ENCODE measurements around the gene RNF128.
"Not testable (repeated sequence)": the region's sequence is repeated elsewhere in the genome, so short reads cannot be mapped to it uniquely, and the experiment has no call there.

DNA sequence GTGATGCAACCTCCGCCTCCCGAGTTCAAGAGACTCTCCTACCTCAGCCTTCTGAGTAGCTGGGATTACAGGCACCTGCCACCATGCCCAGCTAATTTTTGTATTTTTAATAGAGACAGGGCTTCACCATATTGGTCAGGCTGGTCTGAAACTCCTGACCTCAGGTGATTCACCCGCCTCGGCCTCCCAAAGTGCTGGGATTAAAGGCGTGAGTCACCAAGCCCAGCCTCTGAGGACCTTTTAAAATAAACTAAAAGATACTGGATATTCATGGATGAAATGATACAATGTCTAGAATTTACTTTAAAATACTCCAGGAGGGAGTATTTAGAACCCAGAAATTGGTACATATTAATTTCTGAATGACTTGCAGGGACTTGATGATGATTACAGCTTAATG is 86.4 kb downstream of the RNF128 start:
- TF ChIP-seq BCL11A (tag by site-specific recombination; IDR thresholded peaks at IDR 0.05; ENCODE audit: low read depth); YY1 (tag by site-specific recombination; IDR thresholded peaks at IDR 0.05); REPIN1 (tag by site-specific recombination; IDR thresholded peaks at IDR 0.05; ENCODE audit: low read depth); KLF16 (tag by site-specific recombination; IDR thresholded peaks at IDR 0.05); ZBTB17 (tag by site-specific recombination; IDR thresholded peaks at IDR 0.05); SCRT2 (tag by site-specific recombination; IDR thresholded peaks at IDR 0.05); ZNF138 (tag by site-specific recombination; IDR thresholded peaks at IDR 0.05; ENCODE audit: borderline replicate concordance); ZNF292 (tag by site-specific recombination; IDR thresholded peaks at IDR 0.05; ENCODE audit: borderline replicate concordance, low read depth): not testable (repeated sequence)
- TF ChIP-seq, protein P1, sequence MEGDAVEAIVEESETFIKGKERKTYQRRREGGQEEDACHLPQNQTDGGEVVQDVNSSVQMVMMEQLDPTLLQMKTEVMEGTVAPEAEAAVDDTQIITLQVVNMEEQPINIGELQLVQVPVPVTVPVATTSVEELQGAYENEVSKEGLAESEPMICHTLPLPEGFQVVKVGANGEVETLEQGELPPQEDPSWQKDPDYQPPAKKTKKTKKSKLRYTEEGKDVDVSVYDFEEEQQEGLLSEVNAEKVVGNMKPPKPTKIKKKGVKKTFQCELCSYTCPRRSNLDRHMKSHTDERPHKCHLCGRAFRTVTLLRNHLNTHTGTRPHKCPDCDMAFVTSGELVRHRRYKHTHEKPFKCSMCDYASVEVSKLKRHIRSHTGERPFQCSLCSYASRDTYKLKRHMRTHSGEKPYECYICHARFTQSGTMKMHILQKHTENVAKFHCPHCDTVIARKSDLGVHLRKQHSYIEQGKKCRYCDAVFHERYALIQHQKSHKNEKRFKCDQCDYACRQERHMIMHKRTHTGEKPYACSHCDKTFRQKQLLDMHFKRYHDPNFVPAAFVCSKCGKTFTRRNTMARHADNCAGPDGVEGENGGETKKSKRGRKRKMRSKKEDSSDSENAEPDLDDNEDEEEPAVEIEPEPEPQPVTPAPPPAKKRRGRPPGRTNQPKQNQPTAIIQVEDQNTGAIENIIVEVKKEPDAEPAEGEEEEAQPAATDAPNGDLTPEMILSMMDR (tag by site-specific recombination; IDR thresholded peaks at IDR 0.05) = not testable (repeated sequence)

All from HEK293 (cell line).